ENCODE measurements around the gene MIER2.
"Not testable (repeated sequence)": the region's sequence is repeated elsewhere in the genome, so short reads cannot be mapped to it uniquely, and the experiment has no call there.

MIER2 gene

GRCh38 chr19:355536-355935 is 10.9 kb upstream of the MIER2 start:
- DNase-seq = not testable (repeated sequence)

- no peak for DNase-seq
These were observed 10.5 kb upstream of the MIER2 start for GRCh38 chr19:355134-355533.

- DNase-seq = no peak
These were observed 7.5 kb upstream of the MIER2 start for GRCh38 chr19:351976-352625.

- DNase-seq = no peak
These were observed 3.6 kb upstream of the MIER2 start for GRCh38 chr19:347946-348861.

- DNase-seq = no peak
These were observed 804 bp upstream of the MIER2 start for GRCh38 chr19:345320-345879.

GRCh38 chr19:343941-344624 is 513 bp downstream of the MIER2 start:
- no peak for DNase-seq

GRCh38 chr19:343451-343931 is 1.1 kb downstream of the MIER2 start:
- DNase-seq = no peak

GRCh38 chr19:342801-343421 is 1.7 kb downstream of the MIER2 start:
- no peak for DNase-seq

- DNase-seq = no peak
These were observed 2.5 kb downstream of the MIER2 start for GRCh38 chr19:342128-342455.

- no peak for DNase-seq
These were observed 3.0 kb downstream of the MIER2 start for GRCh38 chr19:341386-342127.

- DNase-seq = no peak
These were observed 3.8 kb downstream of the MIER2 start for GRCh38 chr19:340620-341385.

GRCh38 chr19:339262-339887 is 5.2 kb downstream of the MIER2 start:
- no peak for DNase-seq

GRCh38 chr19:338421-338820 is 6.2 kb downstream of the MIER2 start:
- no peak for DNase-seq

- no peak for DNase-seq
These were observed 8.5 kb downstream of the MIER2 start for GRCh38 chr19:336067-336614.

GRCh38 chr19:335486-336066 is 9.0 kb downstream of the MIER2 start:
- no peak for DNase-seq

GRCh38 chr19:335072-335471 is 9.5 kb downstream of the MIER2 start:
- DNase-seq = no peak

- no peak for DNase-seq
These were observed 10.1 kb downstream of the MIER2 start for GRCh38 chr19:334296-335071.

GRCh38 chr19:330503-330902 is 14.1 kb downstream of the MIER2 start:
- no peak for DNase-seq

- no peak for DNase-seq
These were observed 14.7 kb downstream of the MIER2 start for GRCh38 chr19:329876-330275.

Measured in DMS 273 treated with DMSO at 0.1 percent for 48 hours (cell line).